Nasal cavity respiratory epithelium epithelial cell of viscerocranial mucosa (primary cell): Measurements from ENCODE around the gene KLK5. TPM values are rescaled to one million over a fixed set of nuclear protein-coding genes. Genes with fewer than 3 reads are reported as not detected.

Experiments used
- total RNA-seq: library from RNA; depleted of rRNA; stranded (reverse); fragments of >200 nt; gene quantifications from 2 replicates; pipeline ENCODE4 v1.2.3, GENCODE V29; 2014

Gene KLK5
- total RNA-seq = 25.0 and 189 TPM in 2 replicates

GRCh38 chr19:50952910-50953309 is at the start of gene KLK5:
KLK5 (minus strand) TSS chr19:50953038; CDS start chr19:50952657, 381 bp downstream.

GRCh38 chr19:51001515-51001914 is 48.7 kb upstream of the KLK5 start, which contains the start of gene KLK8:
KLK8 (minus strand) TSS chr19:51001604; CDS start chr19:51001167, 437 bp downstream.

GRCh38 chr19:50983625-50984292 is 30.9 kb upstream of the KLK5 start, which contains the start of gene KLK7:
KLK7 (minus strand) TSS chr19:50983917; CDS start chr19:50982399, 1,518 bp downstream.

GRCh38 chr19:50969413-50969760 is 16.5 kb upstream of the KLK5 start, which contains the start of gene KLK6:
KLK6 (minus strand) TSS chr19:50969591; CDS start chr19:50968104, 1,487 bp downstream.

GRCh38 chr19:50911206-50912101 is 41.4 kb downstream of the KLK5 start, which contains the start of gene KLK4:
KLK4 (minus strand) TSS chr19:50911395; CDS start chr19:50910738, 657 bp downstream.

Other genes starting within 250 kb of the KLK5 start
- gene SHANK1, start 233.2 kb downstream of the KLK5 start, total RNA-seq = under 0.01 TPM in 1 of 2 replicates, not detected in the other
- under 0.01 and 0.07 TPM in 2 replicates for gene CLEC11A, start 229.7 kb downstream of the KLK5 start, total RNA-seq
- not detected in 2 replicates for gene GPR32, start 182.6 kb downstream of the KLK5 start, total RNA-seq
- gene ACP4, start 162.6 kb downstream of the KLK5 start, total RNA-seq = not detected in 2 replicates
- gene KLK1, start 129.3 kb downstream of the KLK5 start, total RNA-seq = 0.14 TPM in 1 of 2 replicates, not detected in the other
- not detected in 2 replicates for gene KLK15, start 119.5 kb downstream of the KLK5 start, total RNA-seq
- not detected in 2 replicates for gene KLK3, start 98.1 kb downstream of the KLK5 start, total RNA-seq
- not detected in 2 replicates for gene KLK2, start 79.6 kb downstream of the KLK5 start, total RNA-seq
- gene KLK4, start 41.6 kb downstream of the KLK5 start, total RNA-seq = not detected in 2 replicates
- gene KLK6, start 16.6 kb upstream of the KLK5 start, total RNA-seq = 2.5 and 3.4 TPM in 2 replicates
- 15.0 and 22.9 TPM in 2 replicates for gene KLK7, start 30.9 kb upstream of the KLK5 start, total RNA-seq
- gene KLK8, start 48.6 kb upstream of the KLK5 start, total RNA-seq = 27.8 and 86.5 TPM in 2 replicates
- 36.2 and 66.0 TPM in 2 replicates for gene KLK10, start 66.7 kb upstream of the KLK5 start, total RNA-seq
- gene KLK11, start 73.6 kb upstream of the KLK5 start, total RNA-seq = 17.4 and 29.0 TPM in 2 replicates
- 0.14 and 17.1 TPM in 2 replicates for gene KLK12, start 82.0 kb upstream of the KLK5 start, total RNA-seq
- gene KLK13, start 112.1 kb upstream of the KLK5 start, total RNA-seq = 0.68 and 1.3 TPM in 2 replicates
- gene KLK14, start 129.8 kb upstream of the KLK5 start, total RNA-seq = under 0.01 and 0.21 TPM in 2 replicates
- gene CTU1, start 155.4 kb upstream of the KLK5 start, total RNA-seq = 8.2 and 10.0 TPM in 2 replicates
- not detected in 2 replicates for gene SIGLEC9, start 171.9 kb upstream of the KLK5 start, total RNA-seq
- not detected in 2 replicates for gene SIGLEC7, start 189.3 kb upstream of the KLK5 start, total RNA-seq